HG03025 (cell line): ENCODE data around the gene UBE2H.

Source experiments
- ATAC-seq: cut with Tn5 transposase; IDR thresholded peaks from one replicate; pipeline ENCODE4 v1.9.1; 2021; ENCODE audit warnings: mild to moderate bottlenecking, moderate library complexity; ENCODE audit not compliant: unreplicated experiment, low FRiP score

Gene UBE2H

GRCh38 chr7:129793506-129794310, 159.1 kb downstream of the UBE2H start:
- ATAC-seq, result no peak

GRCh38 chr7:129792721-129793120, 160.0 kb downstream of the UBE2H start:
- ATAC-seq, result no peak

- no peak for ATAC-seq
These were observed 162.6 kb downstream of the UBE2H start for GRCh38 chr7:129790136-129790535.

GRCh38 chr7:129789652-129790051, 163.1 kb downstream of the UBE2H start:
- ATAC-seq, result no peak

GRCh38 chr7:129789000-129789399, 163.8 kb downstream of the UBE2H start:
- ATAC-seq, result no peak

- ATAC-seq, result no peak
These were observed 165.8 kb downstream of the UBE2H start for GRCh38 chr7:129786825-129787563.

- no peak for ATAC-seq
These were observed 166.9 kb downstream of the UBE2H start for GRCh38 chr7:129785685-129786514.

- ATAC-seq, result no peak
These were observed 167.7 kb downstream of the UBE2H start for GRCh38 chr7:129784783-129785684.

GRCh38 chr7:129784437-129784782, 168.3 kb downstream of the UBE2H start:
- no peak for ATAC-seq

GRCh38 chr7:129783584-129783919, 169.2 kb downstream of the UBE2H start:
- ATAC-seq, result no peak

- ATAC-seq, result no peak
These were observed 169.8 kb downstream of the UBE2H start for GRCh38 chr7:129782818-129783583.

GRCh38 chr7:129781928-129782817, 170.6 kb downstream of the UBE2H start:
- ATAC-seq, result no peak

- ATAC-seq, result no peak
These were observed 171.5 kb downstream of the UBE2H start for GRCh38 chr7:129780974-129781927.
